HG03520 (cell line): ENCODE results near the gene ITCH.
"Not testable (repeated sequence)": the region's sequence is repeated elsewhere in the genome, so short reads cannot be mapped to it uniquely, and the experiment has no call there.

Source experiments
- ATAC-seq: cut with Tn5 transposase; IDR thresholded peaks from one replicate; pipeline ENCODE4 v1.9.1; 2021; ENCODE audit warnings: mild to moderate bottlenecking, moderate library complexity; ENCODE audit not compliant: unreplicated experiment

The ITCH gene

DNA sequence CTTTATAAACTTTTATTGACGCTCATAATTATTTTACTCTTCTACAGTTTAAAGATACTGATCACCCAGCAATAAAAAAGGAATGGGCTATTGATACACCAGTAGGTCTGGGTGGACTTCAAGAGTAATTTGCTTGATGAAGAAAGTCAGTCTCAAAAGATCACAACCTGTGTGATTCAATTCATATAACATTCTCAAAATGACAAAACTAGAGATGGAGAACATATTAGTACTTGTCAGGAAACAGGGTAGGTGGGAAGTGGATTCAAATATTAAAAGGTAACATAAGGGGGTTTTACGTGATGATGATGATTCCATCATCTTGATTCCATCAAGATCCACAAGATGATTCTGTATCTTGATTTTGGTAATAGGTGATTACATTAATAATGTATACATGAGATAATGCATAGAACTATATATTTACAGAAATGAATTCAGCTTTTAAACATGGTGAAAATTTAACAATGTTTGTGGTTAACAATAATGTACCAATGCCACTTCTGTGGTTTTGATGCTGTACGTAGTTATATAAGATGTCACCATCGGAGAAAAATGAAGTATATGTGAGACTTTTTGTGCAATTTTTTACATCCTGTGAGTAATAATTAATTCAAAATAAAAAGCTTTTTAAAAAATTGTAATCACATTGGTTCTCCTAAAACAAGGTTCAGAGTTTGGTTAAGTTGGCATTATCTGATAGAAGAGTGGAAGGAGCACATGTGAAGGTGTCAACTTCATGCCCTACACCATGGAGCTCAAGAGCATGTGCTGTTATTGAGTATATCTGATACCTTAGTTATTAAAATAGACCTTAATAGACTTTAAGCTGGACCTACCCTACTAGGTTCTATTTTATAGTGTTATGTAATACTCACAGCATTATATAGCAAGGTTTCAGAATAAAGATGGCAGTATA, 86.9 kb downstream of the ITCH start:
- no peak for ATAC-seq

DNA sequence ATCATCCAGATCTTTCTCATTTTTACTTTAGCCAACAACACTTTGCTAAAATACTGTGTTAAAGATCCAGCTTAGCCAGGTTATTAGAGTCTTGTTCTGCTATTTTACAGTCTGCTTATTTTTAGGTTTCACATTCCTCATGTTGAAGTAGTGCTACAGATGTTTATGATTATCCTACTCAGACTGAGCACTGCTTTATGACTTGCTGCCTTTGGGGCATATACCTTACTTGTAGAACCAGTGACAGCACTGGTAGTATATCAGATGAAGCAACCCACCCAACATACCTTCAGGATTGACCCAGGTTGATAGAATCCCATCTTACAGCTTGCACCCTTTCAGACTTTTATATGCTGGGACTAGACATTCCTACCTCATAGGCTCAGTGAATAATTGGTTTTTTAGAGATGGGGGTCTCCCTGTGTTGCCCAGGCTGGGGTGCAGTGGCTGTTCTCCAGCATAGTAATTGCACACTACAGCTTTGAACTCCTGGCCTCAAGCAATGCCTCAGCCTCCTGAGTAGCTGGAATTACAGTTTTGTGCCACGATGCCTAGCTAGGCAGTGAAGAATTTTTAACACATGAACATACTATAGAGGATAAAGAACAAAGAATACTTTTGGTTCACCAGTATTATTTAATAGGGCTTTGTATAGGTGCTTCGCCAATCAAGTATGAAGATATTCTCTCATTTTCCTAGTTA, 89.4 kb downstream of the ITCH start:
- no peak for ATAC-seq

DNA sequence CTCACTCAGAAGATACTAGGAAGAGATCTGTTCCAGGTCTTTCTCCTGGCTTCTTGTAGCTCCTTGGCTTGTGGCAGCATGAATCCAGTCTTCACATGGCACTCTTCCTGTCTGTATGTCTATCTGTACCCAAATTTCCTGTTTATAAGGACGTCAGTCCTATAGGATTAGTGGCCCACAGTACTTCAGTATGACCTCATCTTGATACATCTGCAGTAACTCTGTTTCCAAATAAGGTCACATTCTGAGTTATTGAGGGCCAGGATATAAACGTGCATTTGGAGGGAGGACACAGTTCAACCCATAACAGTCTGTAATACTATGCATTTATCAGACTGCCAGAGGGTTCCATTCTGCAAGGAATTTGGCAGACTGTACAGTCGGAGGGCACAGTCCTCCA, 95.6 kb downstream of the ITCH start:
- ATAC-seq, result no peak

DNA sequence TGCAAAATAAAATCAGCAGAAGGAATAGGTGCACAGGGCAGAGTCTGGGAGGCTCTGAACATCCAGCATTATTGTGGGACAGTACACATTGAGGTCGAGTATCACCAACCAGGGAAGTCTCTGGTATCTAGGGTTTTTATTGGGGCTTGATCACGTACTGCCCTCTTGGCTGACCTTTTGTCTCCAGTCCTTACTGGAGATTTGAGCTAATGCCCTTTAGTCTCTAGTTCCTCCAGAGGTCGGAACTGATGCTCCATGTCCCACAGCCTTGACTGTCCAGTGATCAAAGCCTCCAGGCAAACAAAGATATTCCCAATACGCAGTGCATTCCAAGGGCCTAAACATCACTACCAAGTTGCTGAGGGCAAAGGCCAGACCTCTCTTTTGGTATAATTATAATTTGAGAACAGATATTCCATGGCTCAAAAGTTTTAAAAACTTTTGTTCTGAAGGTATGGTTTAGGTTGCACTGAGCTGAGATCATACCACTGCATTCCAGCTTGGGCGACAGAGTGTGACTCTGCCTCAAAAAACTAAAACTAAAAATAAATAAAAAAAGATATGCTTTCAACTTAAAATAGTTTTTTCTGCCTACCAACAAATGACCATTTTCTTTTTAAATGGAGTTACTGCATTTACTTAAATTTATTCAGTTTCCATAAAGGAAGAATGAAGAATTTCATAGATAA, 96.3 kb downstream of the ITCH start:
- no peak for ATAC-seq

DNA sequence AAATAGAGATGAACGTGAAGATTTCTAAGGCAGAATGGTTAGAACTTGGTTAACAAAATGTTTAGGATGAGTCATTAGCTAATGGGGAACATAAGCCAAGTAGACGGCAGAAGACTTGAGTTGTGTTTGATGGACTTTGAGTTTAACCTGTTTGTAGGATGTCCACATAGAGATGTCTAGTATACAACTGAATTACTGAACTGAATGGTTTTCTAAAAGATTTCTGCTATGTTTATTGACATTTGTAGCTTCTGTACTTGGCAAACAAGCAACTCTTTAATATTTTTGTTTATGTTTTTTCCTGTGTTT, 98.7 kb downstream of the ITCH start:
- ATAC-seq, result no peak

DNA sequence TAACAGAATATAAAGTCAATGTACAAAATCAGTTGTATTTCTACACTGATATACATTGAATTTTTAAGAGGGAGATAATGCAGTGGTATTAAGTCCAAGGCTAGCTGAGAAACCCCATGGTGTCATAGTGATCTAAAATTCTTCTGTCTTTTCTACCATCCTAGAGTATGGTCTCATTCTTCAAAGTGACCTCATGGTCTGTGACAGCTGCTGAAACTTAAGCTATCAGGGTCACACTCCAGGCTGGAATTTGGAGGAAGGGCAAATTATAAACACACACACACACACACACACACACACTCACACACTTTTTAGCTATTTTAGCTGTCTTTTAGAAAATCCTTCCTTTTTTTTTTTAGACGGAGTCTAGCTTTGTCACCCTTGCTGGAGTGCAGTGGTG, 105.9 kb downstream of the ITCH start:
- no peak for ATAC-seq

DNA sequence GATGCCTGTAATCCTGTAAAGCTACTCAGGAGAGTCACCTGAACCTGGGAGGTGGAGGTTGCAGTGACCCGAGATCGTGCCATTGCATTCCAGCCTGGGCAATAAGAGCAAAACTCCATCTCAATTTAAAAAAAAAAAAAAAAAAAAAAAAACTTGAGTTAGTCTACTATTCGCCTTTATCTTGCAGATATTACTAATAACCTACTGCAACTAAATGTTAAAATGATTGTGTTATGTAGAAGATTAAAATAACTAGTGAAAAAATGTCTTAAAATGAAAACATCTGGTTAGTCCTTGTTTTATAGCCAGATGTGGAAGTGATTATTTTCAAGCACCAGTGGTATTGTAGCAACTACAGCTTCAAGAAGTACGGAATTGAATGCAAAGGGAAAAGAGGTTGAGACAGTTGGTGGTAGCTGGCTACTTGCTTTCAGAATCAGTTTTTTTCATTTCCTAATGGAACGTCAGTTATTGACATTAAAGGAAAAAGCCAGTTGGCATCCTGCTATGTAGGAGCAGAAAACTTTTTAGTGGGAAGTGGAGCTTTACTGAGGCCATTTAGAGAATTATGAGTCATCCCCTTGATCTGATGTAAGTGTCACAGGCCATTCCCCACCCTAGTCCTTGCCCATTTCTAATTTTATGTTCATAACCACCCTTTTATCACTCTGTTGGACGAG, 109.3 kb downstream of the ITCH start:
- no peak for ATAC-seq

DNA sequence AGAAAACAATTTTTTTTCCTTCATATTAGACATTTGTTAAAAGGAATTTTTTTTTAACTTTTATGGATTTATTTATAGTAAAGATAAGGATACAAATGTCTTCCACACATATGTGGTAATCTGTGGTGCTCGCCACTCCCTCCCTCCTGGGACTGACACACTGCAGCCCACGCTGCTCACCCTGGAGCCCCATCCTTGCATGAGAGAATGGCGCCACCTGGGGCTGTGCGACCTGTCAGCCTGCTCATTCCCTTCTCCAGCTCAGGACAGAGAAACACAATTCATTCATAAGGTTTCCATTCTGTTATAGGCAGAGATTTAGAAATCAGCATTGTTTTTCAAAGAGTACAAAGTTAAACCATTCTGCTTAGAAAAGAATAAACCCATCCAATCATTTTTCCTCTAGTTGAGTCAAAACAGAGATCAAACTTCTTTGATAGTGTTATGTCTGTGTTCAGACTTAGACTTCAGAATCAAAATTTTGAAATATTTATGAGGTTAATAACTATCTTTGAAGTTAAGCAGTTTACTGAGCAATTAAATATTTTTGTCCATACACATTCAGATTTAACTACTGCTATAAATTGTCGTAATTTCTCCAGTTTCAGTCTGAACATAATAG, 110.3 kb downstream of the ITCH start:
- ATAC-seq, result no peak

DNA sequence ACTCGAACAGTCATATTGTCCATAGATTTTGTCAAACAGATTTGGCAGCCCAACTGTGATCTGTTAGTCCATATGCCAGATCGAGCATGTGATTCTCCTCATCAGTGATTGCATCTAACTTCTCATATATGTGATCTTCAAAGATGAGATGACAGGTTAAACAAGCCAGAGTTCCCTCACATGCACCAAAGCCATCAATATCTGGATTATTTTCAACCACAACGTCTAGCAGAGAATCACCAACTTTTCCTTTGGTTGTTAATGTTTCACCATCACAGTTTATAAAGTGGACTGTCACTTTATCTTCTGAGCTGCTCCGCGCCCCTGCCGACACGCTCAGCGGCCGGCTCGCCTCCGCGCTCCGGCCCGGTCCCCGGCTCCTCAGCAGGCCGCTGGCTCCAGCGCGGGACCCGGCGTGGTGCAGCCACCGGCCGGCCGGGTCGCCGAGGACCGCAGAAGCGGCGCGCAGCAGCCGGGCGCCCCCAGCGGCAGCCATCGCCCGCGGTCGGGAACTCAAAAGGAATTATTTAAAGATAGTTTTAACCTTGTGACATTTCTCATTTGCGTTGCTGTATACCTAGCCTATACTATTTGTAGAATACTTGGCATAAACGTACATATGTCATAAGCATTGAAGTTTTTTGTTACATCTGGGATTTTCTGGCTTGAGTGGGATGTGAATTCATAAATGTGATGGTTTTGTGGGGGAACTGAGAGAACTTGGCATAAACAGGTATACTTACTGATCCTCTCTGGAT, 113.1 kb downstream of the ITCH start:
- ATAC-seq, result no peak

DNA sequence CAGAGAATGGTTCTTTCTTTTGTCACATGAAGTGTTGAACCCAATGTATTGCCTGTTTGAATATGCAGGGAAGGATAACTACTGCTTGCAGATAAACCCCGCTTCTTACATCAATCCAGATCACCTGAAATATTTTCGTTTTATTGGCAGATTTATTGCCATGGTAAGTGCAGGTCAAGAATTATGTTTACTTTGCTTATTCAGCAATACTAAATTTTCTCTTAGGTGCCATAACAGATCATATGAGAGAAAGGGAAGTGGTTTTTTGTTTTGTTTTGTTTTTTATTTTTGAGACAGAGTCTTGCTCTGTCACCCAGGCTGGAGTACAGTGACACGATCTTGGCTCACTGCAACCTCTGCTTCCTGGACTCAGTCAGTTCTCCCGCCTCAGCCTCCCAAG, 116.6 kb downstream of the ITCH start:
- ATAC-seq, result no peak

DNA sequence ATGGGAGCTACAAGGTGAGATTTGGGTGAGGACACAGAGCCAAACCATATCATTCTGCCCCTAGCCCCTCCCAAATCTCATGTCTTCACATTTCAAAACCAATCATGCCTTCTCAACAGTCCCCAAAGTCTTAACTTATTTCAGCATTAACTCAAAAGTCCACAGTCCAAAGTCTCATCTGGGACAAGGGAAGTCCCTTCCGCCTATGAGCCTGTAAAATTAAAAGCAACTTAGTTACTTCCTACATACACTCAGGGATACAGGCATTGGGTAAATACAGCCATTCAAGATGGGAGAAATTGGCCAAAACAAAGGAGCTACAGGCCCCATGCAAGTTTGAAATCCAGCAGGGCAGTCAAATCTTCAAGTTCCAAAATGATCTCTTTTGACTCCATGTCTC, 119.1 kb downstream of the ITCH start:
- not testable (repeated sequence) for ATAC-seq

DNA sequence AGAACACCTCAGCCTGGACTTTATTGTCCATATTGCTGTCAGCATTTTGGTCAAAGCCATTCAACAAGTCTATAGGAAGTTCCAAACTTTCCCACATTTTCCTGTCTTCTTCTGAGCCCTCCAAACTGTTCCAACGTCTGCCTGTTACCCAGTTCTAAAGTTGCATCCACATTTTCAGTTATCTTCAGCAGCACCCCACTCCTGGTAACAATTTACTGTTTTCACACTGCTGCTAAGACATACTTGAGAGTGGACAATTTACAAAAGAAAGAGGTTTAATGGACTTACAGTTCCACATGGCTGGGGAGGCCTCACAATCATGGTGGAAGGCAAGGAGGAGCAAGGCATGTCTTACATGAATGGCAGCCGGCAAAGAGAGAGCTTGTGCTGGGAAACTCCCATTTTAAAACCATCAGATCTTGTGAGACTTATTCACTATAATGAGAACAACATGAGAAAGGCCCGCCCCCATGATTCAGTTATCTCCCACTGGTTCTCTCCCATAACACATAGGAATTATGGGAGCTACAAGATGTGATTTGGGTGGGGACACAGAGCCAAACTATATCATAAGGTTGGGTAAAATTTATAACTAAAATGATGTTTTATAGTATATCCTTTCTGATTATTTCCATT, 120.6 kb downstream of the ITCH start:
- not testable (repeated sequence) for ATAC-seq

DNA sequence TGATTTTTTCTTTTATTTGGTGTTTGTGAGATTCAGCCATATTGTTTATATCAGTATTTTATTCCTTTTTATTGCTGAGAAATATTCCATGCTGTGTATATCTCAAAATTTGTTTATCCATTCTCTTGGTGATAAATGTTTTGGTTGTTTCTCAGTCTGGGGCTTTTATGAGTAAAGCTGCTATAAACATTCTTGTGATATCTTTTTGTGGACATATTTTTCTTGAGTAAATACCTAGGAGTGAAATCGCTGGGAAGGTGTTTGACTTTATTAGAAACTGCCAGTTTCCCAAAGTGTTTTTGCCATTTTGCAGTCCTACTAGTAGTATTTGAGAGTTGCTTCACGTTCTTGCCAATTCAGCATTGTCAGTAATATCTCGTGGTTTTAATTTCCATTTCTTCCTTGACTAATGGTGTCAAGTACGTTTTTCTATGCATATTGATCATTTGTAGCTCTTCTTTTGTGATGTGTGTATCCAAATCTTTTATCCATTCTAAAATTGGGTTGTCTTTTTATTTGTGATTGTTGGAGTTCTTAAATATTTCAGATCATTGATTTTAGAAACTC, 122.1 kb downstream of the ITCH start:
- ATAC-seq, result no peak

DNA sequence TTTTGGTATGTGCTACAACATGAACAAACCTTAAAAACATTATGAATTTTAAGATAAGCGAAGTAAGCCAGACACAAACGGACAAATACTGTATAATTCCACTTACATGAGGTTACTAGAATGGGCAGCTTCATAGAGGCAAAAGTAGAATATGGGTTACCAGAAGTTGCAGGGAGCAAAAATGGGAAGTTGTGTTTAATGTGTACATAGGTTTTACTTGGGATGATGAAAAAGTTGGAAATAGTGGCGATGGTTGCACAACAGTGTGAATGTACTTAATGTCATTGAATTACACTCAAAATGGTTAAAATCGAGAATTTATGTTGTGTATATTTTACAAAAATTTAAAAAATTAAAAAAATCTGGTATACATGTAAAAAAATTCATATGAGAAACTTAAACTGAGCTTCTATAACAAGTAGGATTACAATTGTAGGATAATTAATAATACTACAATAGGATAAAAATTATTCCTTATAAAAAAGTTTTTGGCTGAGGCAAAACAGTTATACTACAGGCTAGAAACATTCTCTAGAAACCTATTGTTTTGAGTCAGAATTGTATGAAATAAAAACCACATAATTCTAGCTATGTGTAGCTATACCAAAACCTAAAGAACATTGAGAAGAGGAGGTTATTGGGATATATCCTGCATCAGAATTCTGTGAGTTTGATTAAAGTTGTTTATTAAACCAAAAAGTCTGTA, 128.3 kb downstream of the ITCH start:
- no peak for ATAC-seq

DNA sequence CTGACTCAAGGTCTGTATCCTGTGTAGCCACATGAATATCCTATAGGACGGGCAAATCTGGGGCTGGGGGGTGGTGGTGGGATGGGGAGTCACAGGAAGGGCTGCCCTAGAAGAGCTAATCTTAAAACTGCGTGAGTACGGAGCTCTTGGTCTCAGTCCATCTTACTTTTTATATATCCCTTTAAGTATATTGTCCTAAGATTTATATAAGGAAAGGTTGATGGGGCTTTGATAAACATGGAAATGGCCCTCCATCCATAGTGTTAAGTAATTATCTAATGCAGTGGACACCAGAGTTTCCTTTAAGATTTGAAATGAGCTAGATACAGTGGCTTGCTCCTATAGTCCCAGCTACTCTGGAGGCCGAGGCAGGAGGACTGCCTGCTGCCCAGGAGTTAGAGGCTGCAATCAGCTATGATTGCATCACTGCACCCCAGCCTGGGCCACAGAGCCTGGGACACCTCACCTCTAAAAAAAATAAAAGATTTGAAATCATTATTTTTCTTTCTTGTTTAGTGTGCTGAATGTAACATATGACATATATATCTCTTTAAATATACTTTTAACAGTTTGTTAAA, 128.9 kb downstream of the ITCH start:
- no peak for ATAC-seq

DNA sequence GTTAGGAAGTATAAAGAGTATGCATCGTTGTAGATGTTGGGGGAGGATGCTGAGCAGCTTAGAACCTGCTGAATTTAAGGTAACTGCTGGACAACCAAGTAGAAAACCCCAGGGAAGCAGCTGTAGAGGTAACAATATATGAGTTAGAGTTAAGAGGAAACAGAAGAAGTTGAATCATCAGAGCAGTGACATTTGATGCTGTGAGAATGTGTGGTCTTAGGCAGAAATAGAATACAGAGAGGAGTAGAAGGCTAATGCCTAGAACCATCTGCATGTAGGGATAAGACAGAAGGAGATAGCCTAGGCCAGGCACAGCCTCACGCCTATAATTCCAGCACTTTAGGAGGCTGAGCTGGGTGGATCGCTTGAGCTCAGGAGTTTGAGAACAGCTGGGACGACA, 130.6 kb downstream of the ITCH start:
- ATAC-seq, result no peak

DNA sequence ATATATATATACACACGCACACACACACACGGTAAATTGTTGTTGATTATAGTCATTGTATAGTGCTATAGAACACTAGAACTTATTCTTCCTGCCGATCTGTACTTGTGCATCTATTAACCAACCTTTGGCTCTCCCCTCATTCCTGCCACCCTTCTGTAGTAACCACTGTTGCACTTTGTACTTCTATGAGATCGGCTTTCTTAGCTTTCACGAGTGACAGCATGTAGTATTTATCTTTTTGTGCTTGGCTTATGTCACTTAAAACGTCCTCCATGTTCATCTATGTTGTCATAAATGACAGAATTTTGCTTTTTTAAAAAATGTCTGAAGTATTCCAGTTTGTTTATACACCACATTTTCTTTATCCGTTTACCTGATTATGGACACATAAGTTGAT, 132.2 kb downstream of the ITCH start:
- no peak for ATAC-seq

DNA sequence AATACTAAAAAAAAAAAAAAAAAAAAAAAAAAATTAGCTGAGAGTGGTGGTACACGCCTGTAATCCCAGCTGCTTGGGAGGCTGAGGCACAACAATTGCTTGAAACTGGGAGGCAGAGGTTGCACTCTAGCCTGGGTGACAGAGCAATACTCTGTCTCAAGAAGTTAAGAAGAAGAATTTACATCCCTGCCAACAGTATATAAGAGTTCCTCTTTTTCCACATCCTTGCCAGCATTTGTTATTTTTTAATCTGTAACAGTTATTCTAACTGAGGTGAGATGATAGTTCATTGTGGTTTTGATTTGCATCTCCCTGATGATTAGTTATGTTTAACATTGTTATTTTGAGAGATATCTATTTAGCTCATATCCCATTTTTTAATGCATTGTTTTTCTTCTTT, 132.8 kb downstream of the ITCH start:
- ATAC-seq, result no peak
